Aortic smooth muscle cell (primary cell): ENCODE measurements around the gene SBF2. TPM values are rescaled to one million over a fixed set of nuclear protein-coding genes. Genes with fewer than 3 reads are reported as not detected.

Source experiments
- total RNA-seq: library from RNA; depleted of rRNA; stranded (reverse); fragments of >200 nt; gene quantifications from 2 replicates; pipeline ENCODE4 v1.2.3, GENCODE V29; 2014

The SBF2 gene
- total RNA-seq = 44.7 and 52.4 TPM in 2 replicates

GRCh38 chr11:10293423-10294289 lies at the start of gene SBF2:
SBF2 (minus strand) TSS chr11:10294219; CDS start chr11:10294069, 150 bp downstream.

GRCh38 chr11:10304495-10305261 lies 10.7 kb upstream of the SBF2 start, which contains the start of gene ADM:
ADM (plus strand) TSS chr11:10305073; CDS start chr11:10305701, 628 bp downstream.

Other genes with a start within 250 kb of the SBF2 start
- gene ADM, start 10.9 kb upstream of the SBF2 start, total RNA-seq = 92.6 and 111 TPM in 2 replicates
- gene AMPD3, start 161.0 kb upstream of the SBF2 start, total RNA-seq = 0.66 and 1.1 TPM in 2 replicates
- gene RNF141, start 247.0 kb upstream of the SBF2 start, total RNA-seq = 62.4 and 68.6 TPM in 2 replicates